Panc1 (cell line): Measurements from ENCODE around the gene ZC3H12C.

Experiments
- CTCF ChIP-seq: fragments of 450-650 bp; IDR thresholded peaks from 2 replicates; pipeline ENCODE4 v1.5.1; 2017; ENCODE audit warnings: mild to moderate bottlenecking
- POLR2AphosphoS5 ChIP-seq: IDR thresholded peaks from 2 replicates; pipeline ENCODE4 v1.6.1; 2012; ENCODE audit warnings: mild to moderate bottlenecking, low read depth, low read length, moderate library complexity
- SIN3A ChIP-seq: IDR thresholded peaks from 2 replicates; pipeline ENCODE4 v1.6.1; 2012; ENCODE audit warnings: low read depth, mild to moderate bottlenecking, low read length, moderate library complexity, borderline replicate concordance; ENCODE audit not compliant: insufficient read depth
- TCF7L2 ChIP-seq: IDR thresholded peaks from 2 replicates; pipeline ENCODE4 v1.6.1; 2011; ENCODE audit warnings: mild to moderate bottlenecking, low read depth, low read length, inconsistent platforms

GRCh38 chr11:110162216-110162615 is 69.0 kb downstream of the ZC3H12C start:
- TF ChIP-seq CTCF (no peak), POLR2AphosphoS5 (no peak), SIN3A (no peak), TCF7L2 (no peak)
